ENCODE data around the gene VPS37B.

The VPS37B gene

GRCh38 chr12:122865268-122866231 lies 30.4 kb downstream of the VPS37B start:
- peak; percentile 15 to 19 for DNase-seq

- no peak for DNase-seq
These were observed 31.1 kb downstream of the VPS37B start for GRCh38 chr12:122864894-122865253.

- no peak for DNase-seq
These were observed 32.8 kb downstream of the VPS37B start for GRCh38 chr12:122862872-122863701.

GRCh38 chr12:122862110-122862634 lies 33.8 kb downstream of the VPS37B start:
- DNase-seq = no peak

GRCh38 chr12:122861587-122861970 lies 34.3 kb downstream of the VPS37B start:
- DNase-seq = no peak

GRCh38 chr12:122860854-122861586 lies 34.9 kb downstream of the VPS37B start:
- DNase-seq = no peak

GRCh38 chr12:122860040-122860853 lies 35.7 kb downstream of the VPS37B start:
- DNase-seq = peak; percentile 54 to 57

GRCh38 chr12:122859303-122860039 lies 36.5 kb downstream of the VPS37B start:
- no peak for DNase-seq

GRCh38 chr12:122858591-122859302 lies 37.2 kb downstream of the VPS37B start:
- DNase-seq = no peak

- no peak for DNase-seq
These were observed 37.8 kb downstream of the VPS37B start for GRCh38 chr12:122858171-122858570.

- DNase-seq = no peak
These were observed 38.8 kb downstream of the VPS37B start for GRCh38 chr12:122856999-122857671.

GRCh38 chr12:122855928-122856831 lies 39.7 kb downstream of the VPS37B start:
- DNase-seq = no peak

GRCh38 chr12:122855071-122855829 lies 40.7 kb downstream of the VPS37B start:
- DNase-seq = no peak

- no peak for DNase-seq
These were observed 41.4 kb downstream of the VPS37B start for GRCh38 chr12:122854554-122854953.

GRCh38 chr12:122853582-122854245 lies 42.2 kb downstream of the VPS37B start:
- DNase-seq = no peak

- no peak for DNase-seq
These were observed 43.3 kb downstream of the VPS37B start for GRCh38 chr12:122852336-122853275.

Data from Kasumi-1 (cell line).